Thyroid gland (tissue), 4 donors: Measurements from ENCODE around the gene HSD17B14.

Source experiments
- POLR2A ChIP-seq, 2 donors: fragments of 450-650 bp; IDR thresholded peaks; one replicate each; pipeline ENCODE4 v1.6.1; 2017; ENCODE audit warnings: antibody characterized with exemption in 2 of 2, mild to moderate bottlenecking in 2 of 2, moderate library complexity in 1 of 2
- TF ChIP-seq, protein P1 (sequence below), 6 experiments: fragments of 200-600 bp in 3 of 6; fragments of 450-650 bp in 3 of 6; sonication (generic) in 3 of 6; IDR thresholded peaks; one replicate each; pipeline ENCODE4 v1.5.1; 2016 to 2019; ENCODE audit warnings: antibody characterized with exemption in 6 of 6, mild to moderate bottlenecking in 2 of 6, inconsistent platforms in 1 of 6, moderate library complexity in 1 of 6

DNA sequence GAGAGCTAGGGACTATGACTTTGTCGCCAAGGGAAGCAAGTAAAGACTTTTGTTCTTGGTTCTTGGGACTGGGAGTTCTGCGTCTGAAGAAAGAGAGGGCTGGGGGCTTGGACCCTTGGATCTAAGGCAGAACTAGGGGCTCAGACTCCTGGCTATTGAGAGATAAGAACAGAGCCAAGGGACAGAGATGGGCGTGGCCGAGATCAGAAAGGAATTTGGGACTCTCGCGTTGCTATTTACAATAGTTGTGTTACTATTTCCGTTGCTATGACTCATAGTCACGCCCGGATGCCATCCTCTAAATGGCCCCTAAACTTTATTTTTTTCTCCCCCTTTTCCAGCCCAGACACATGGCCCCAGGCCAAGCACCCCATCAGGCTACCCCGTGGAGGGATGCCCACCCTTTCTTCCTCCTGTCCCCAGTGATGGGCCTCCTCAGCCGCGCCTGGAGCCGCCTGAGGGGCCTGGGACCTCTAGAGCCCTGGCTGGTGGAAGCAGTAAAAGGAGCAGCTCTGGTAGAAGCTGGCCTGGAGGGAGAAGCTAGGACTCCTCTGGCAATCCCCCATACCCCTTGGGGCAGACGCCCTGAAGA is 36.7 kb upstream of the HSD17B14 start:
- TF ChIP-seq POLR2A (IDR thresholded peaks at IDR 0.05): no peak
- TF ChIP-seq, protein P1, sequence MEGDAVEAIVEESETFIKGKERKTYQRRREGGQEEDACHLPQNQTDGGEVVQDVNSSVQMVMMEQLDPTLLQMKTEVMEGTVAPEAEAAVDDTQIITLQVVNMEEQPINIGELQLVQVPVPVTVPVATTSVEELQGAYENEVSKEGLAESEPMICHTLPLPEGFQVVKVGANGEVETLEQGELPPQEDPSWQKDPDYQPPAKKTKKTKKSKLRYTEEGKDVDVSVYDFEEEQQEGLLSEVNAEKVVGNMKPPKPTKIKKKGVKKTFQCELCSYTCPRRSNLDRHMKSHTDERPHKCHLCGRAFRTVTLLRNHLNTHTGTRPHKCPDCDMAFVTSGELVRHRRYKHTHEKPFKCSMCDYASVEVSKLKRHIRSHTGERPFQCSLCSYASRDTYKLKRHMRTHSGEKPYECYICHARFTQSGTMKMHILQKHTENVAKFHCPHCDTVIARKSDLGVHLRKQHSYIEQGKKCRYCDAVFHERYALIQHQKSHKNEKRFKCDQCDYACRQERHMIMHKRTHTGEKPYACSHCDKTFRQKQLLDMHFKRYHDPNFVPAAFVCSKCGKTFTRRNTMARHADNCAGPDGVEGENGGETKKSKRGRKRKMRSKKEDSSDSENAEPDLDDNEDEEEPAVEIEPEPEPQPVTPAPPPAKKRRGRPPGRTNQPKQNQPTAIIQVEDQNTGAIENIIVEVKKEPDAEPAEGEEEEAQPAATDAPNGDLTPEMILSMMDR (IDR thresholded peaks at IDR 0.05): no peak
